HG02981 (cell line): ENCODE data around the gene NR2F6.
"Not testable (repeated sequence)": the region's sequence is repeated elsewhere in the genome, so short reads cannot be mapped to it uniquely, and the experiment has no call there.

Experiments
- ATAC-seq: cut with Tn5 transposase; IDR thresholded peaks from one replicate; pipeline ENCODE4 v1.9.1; 2021; ENCODE audit warnings: mild to moderate bottlenecking, moderate library complexity; ENCODE audit not compliant: unreplicated experiment

NR2F6 gene

DNA sequence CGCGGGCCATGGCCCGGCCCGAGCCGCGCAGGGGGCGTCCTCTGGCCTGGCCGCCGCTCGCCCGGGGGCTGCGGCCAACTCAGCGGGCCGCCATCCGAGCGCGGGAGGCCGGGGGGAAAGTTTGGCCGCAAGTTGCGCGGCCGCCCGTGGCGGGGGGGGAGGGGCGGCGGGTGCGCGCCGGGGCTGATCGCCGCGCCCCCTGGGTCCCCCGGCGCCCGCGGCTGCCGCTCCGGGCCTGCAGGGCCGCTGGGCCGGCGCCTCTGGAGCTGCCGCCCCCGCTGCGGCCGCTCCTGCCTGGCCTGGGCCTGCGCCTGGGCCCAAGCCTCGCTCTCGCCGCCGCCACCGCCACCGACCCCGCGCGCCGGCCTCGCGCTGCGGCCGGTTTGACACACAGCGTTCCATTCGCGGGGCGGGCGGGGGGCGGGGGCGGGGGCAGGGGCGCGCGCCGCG is at the start of gene NR2F6:
TSS of gene NR2F6 (minus strand) at position 385 of the 450 bp plus-strand sequence. CDS start 699 bp downstream, outside the sequence.
- no peak for ATAC-seq

DNA sequence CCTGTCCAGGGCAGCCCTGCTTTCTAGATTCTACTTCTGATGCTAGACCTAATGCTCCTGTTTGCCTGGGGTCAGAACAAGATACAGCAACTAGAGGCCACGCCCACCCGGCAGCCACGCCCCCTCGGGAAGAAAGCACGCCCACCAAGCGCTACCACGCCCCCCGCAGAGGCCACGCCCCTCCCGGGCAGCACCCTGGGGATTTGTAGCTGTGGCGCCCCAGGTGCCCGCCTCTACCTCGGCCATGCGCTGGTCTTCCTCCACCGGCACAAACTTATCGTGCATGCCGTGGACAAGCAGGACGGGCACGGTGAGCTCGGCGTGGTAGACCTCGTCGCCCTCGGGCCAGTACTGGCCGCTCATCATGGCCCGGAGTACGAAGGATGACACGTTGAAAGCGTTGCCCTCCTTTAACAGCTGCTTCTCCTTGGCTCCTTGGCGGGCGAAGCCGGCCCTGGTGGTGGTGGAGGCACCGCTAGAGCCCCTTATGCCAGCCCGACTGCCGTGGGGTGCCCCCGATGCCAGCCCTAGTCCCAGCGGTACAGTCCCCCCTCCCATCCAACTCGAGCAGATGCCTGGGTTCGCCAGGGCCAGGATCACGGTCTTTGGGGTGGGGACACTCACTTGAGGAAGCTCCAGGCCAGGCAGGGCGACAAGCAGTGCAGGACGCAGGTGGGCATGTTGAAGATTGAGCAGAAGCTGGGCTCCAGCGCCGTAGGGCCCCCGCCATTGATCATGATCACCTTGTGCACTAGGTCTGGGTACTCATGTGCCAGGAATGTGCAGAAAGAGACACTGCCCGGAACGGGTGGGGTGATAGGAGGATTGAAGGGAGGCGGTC is 48.6 kb upstream of the NR2F6 start:
- ATAC-seq: no peak

DNA sequence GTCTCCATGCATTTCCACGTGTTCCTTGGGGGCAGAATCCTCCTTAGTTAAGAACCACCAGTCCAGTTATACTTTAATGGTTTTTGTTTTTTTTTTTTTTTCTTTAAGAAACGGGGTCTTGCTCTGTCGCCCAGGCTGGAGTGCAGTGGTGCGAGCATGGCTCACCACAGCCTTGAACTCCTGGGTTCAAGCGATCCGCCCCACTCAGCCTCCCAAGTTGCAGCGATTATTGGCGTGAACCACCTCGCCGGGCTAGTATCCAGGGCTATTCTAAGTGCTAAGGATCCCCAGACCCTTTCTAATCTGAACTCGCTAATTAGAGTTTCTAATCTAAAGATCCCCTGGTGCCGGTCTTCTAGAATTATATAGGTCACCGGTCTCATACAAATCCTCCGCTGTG is 47.9 kb upstream of the NR2F6 start:
- no peak for ATAC-seq

DNA sequence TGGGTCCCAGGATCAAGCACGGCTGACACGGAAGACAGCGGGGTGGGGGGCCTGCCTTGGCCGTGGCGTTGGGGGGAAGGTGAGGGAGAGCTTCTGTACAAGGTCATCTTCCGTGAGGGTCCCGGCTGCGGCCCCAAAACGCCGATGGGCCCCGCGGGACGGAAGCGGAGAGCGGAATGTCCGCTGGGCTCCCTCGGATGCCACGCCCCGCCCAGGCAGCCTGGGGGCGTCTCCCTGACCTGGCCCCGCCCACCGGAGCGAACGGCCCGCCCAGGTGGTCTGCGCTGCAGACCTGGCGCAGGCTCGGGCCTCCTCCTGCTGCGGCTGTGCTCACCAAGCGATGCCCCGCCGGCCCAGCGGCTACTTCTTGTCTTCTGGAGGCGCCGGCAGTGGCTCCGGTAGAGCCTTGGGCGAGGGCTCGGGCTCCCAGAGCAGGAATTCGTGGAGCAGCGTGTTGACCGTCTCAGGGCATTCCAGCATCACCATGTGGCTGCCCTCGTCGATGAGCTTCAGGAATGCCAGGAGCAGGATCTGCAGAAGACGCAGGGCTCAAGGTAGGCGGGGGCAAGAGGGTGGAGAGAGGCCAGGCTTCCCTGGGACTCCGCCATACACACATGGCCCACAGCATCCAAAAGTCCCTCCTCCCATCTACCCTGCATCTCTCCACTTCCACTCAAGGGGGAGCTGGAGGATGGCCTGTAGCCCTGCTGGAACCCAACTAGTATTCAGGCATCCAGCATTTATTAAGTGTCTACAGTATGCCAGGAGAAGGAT is 46.8 kb upstream of the NR2F6 start:
- peak; percentile 73 for ATAC-seq

DNA sequence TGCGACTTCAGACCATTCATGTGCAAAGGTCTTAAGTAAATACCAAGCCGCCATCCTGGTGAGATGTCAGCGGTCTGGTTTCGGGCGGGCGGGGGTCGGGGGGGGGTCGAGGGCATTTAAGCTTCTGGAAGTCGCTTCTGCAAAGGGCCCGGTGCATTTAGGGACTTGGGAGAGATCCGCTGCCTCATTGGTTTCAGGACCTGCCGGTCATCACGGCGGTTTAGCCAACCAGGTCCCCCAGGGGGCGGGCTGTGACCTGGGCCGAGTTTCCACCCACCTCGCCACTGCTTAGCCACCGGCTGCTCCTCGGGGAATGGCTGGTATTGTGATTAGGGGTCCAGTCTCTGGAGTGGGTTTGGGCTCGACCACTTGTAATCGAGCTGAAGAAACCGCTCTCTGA is 43.8 kb upstream of the NR2F6 start:
- ATAC-seq: no peak

DNA sequence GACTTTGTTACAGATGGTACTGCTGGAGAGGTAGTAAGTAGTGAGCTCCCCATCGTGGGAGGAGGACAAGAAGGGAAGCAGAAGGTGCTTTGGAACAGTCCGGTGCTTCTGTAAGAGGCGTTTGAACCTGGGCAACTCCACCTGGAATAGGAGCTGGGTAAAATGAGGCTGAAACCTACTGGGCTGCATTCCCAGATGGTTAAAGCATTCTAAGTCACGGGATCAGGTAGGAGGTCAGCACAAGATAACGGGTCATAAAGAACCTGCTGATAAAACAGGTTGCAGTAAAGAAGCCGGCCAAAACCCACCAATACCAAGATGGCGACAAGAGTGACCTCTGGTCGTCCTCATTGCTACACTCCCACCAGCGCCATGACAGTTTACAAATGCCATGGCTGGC is 41.0 kb upstream of the NR2F6 start:
- no peak for ATAC-seq

DNA sequence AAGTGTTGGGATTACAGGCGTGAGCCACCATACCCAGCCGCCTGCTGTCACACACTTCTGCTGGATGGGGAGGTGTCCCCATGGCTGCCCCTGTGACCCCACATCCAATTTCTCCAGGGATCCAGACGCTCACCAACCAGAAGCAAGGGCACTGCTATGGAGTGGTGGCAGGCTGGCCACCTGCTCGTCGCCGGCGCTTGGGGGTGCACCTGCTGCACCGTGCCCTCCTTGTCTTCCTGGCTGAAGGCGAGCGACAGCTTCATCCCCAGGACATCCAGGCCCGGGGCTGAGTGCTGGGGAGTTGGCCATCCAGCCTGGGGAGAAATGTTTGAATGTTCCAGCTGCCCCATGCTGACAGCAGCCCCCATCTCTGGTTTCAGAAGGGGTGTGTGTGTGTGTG is 40.5 kb upstream of the NR2F6 start:
- ATAC-seq: no peak

DNA sequence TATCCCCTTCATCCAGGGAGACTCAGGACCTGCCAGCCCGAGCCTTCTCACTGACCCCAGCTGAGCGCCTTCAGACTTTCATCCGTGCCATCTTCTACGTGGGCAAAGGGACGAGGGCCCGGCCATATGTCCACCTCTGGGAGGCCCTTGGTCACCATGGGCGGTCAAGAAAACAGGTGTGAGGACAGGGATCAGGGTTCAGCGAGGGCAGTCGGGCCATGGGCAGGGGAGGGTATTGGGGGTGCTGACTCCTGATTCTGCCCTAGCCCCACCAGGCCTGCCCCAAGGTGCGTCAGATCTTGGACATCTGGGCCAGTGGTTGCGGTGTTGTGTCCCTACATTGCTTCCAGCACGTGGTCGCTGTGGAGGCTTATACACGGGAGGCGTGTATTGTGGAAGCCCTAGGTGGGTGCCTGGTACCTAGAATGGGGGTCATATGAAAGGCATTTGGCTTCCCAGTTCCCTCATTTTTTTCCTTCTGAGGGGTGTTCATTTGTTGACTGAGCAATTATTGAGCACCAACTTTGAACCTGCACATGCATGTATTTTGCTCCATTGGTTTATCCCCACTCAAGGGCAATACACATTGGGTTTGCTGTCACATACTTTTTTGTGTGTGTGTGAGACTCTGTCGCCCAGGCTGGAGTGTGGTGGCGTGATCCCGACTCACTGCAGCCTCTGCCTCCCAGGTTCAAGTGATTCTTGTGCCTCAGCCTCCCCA is 39.9 kb upstream of the NR2F6 start:
- no peak for ATAC-seq

DNA sequence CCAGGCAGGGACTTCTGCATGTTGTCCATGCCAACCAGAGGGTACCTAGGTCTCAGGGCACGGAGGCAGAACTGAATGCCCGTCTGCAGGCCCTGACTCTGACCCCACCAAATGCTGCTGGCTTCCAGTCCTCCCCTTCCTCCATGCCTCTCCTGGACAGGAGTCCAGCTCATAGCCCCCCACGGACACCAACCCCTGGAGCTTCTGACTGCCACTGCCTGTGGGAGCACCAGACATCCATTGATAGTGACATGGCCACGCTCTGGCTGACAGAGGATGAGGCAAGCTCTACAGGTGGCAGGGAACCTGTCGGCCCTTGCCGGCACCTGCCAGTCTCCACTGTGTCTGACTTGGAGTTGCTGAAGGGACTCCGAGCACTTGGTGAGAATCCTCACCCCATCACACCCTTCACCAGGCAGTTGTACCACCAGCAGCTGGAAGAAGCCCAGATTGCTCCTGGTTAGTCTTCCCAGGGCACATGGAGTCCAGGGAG is 37.8 kb upstream of the NR2F6 start:
- ATAC-seq: no peak

DNA sequence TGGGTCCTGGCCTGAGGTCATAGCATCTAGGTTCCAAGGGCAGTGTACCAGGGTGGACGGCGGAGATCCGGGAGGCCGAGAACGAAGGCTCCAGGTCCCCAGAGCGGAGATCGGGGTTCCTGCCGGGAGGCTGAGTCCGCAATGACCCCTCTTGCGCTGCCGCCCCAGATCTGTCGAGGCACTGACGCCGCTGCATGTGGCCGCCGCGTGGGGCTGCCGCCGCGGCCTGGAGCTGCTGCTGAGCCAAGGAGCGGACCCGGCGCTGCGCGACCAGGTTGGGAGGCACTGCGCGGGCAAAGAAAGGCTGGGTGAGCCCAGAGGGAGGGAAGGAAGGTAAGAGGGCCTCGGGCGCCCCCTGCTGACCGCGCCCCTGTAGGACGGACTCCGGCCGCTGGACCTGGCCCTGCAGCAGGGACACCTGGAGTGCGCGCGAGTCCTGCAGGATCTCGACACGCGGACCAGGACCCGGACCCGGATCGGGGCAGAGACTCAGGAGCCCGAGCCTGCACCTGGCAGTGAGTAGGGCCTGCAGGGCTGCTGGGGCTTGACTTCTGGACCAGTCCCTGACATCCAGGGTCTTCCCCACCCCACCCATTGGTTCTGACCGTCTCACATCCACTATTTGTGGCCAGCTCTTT is 36.9 kb upstream of the NR2F6 start:
- peak; percentile 70 for ATAC-seq

DNA sequence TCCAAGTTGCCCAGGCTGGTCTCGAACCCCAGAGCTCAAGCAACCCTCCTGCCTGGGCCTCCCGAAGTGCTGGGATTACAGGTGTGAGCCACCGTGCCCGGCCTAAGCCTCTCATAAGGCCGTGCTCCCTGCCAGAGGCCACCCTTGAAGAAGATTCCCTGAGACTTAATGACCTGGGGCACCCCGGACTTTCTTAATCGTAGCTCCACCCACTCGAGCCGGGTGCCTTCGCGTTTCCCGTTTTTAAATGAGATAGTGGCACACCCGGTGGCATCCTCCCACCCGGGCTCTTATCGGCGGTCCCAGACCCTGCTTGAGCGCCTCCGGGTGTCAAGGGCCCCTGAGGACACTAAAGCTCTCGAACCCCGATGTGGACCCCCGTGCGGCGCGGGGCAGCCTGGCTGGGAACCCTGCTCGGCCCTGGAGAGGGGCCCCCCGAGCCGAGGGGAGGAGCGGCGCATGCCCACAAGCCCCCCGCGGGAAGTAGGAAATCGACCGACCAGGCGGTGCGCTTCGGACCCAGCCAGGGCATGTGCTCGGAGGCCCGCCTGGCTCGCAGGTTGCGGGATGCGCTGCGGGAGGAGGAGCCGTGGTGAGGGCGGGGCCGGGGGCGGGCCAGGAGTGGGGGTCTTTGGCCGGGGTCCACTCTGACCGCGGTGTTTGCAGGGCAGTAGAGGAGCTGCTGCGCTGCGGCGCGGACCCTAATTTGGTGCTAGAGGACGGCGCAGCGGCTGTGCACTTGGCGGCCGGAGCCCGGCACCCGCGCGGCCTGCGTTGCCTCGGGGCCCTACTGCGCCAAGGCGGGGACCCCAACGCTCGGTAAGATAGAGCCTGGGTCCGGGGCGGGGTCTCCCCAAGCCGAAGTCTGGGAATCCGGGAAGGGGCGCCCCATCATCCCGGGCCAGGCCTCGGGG is 35.9 kb upstream of the NR2F6 start, which contains the start of gene ANKLE1:
TSS of gene ANKLE1 (plus strand) at position 511 of the 914 bp plus-strand sequence. CDS start at position 531, 20 bp downstream.
- ATAC-seq: no peak

DNA sequence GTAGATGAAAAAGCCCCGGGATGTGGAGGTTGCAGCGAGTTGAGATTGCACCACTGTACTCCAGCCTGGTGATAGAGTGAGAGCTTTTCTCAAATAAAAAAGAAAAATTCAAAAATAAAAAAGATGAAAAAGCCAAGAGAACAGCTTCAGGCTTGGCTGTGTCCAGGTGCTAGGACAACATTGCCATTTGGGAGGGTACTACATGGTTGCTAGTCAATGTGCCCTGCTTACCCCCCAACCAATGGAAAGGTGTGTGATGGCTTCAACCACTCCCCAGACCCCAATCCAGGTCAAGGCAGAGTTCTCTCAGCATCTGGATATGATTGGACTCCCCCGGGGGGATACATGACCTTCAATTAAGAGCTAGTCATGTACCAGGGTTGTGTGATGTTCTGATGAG is 33.7 kb upstream of the NR2F6 start:
- ATAC-seq: no peak

DNA sequence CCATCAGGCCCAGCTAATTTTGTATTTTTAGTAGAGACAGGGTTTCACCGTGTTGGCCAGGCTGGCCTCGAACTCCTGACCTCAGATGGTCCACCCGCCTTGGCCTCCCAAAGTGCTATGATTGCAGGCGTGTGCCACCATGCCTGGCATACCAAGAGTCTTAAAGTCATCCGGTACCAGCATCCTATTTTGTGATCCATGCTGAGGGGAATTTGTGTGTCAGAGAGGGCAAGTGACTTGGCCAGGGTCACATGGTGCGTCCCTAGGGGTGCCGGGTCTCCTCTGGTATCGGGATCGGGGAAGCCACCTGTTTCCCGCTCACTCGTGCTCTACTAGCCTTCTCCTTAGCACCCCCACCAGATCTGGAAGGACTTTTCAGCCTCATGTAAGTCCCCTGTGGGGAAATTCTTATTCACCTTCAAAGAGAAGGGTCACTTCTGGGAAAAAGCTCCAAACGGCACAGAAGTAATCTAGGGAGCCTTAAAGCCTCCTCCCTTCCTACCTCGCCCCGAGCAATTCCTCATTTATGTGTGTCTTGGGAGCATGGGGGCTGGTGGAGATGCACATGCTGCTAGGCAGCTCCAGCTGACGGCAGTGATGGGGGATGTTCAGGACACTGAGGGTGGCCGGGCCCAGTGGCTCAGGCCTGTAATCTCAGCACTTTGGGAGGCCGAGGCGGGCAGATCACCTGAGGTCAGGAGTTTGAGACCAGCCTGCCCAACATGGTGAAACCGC is 29.9 kb upstream of the NR2F6 start:
- ATAC-seq: no peak

DNA sequence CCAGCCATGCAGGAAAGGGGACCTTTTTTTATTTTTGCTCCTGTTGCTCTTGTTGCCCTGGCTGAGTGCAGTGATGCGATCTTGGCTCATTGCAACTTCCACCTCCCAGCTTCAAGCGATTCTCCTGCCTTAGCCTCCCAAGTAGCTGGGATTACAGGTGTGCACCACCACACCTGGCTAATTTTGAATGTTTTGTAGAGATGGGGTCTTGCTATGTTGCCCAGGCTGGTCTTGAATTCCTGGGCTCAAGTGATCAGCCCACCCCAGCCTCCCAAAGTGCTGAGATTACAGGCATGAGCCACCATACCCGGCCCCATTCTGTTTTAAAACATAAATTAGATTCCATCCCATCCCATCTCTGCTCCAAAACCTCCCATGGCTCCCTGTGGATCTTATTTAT is 29.2 kb upstream of the NR2F6 start:
- ATAC-seq: not testable (repeated sequence)

DNA sequence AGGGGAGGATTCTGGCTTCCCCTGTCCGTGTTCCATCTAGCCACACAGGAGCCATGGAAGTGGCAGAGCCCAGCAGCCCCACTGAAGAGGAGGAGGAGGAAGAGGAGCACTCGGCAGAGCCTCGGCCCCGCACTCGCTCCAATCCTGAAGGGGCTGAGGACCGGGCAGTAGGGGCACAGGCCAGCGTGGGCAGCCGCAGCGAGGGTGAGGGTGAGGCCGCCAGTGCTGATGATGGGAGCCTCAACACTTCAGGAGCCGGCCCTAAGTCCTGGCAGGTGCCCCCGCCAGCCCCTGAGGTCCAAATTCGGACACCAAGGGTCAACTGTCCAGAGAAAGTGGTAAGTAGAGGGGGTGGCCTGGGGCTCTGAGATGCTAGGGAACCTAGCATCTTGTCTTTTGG is 23.0 kb upstream of the NR2F6 start:
- ATAC-seq: no peak

DNA sequence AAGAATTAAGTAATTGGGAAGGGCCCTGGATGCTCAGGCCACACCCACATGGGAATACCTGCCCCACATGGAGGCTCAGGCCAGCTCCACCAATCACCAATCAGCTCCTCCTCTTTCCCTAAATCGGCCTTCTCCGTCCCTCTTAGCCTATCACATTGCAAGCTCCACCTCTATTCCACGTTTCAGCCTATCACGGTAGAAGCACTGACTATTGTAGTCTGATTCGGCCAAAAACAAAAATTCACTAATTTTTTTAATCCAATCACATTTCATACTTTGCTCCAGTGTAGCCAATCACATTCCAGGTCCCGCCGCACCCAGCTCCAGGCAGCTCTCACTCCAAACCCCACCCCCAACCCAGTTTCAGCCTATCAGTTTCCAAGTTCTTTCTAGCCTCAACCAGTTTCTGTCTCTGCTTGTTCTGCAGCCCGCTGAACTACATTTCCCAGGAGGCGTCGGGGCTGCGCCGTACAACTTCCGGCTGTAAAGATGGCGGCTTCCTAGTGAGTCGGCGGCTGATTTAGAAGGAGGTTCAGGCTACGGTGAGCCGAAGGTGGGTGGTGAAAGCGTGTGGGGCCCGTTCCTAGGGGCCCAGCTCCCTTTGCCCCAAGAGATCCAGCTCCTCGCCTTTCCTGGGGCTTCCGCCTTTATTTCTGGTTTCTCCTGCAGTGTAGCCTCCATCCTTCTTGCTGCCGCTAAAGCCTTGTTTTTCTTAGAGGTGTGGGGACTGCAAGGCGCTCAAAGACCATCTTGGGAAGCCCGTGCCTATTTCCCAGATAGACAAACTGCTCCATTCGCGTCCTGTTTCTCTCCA is 21.5 kb upstream of the NR2F6 start, which contains the start of gene BABAM1:
TSS of gene BABAM1 (plus strand) at position 469 of the 814 bp plus-strand sequence. CDS start 1,364 bp downstream, outside the sequence.
- peak; percentile 87 for ATAC-seq

DNA sequence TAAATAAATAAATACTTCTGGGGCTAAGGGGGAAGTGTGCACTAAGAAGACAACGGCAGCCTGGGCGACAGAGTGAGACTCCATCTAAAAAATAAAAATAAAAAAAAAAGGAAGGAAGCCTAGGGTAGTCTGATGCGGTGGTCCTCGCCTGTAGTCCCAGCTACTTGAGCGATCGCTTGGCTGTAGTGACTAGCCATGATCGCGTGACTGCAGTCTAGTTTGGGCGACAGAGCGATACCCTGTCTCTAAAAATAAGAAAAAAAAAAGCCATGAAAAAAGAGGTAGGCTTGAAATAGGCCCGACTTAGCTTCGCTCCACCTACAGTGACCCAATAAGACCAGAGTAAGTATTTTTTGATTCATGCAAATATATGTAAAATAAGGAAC is 20.9 kb upstream of the NR2F6 start:
- no peak for ATAC-seq

DNA sequence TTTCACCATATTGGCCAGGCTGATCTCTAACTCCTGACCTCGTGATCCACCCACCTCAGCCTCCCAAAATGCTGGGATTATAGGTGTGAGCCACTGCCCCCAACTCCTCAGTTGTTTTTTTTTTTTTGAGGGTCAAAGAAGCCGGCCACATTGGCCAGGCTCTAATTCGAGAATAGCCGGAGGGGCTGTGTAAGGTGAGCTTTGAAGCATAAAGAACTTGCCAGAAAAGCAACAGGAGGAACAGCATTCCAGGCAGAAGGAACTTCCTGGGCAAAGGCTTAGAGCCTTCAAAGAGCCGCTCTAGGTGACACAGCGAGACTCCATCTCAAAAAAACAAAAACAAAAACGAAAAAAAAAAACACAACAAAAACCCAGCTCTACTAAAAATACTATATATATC is 20.3 kb upstream of the NR2F6 start:
- no peak for ATAC-seq
